ENCODE data around the gene INPP5J. TPM values are rescaled to one million over a fixed set of nuclear protein-coding genes. Genes with fewer than 3 reads are reported as not detected.

The INPP5J gene
- total RNA-seq, 2 donors from 2014 or later: 0.29 to 0.37 TPM

DNA sequence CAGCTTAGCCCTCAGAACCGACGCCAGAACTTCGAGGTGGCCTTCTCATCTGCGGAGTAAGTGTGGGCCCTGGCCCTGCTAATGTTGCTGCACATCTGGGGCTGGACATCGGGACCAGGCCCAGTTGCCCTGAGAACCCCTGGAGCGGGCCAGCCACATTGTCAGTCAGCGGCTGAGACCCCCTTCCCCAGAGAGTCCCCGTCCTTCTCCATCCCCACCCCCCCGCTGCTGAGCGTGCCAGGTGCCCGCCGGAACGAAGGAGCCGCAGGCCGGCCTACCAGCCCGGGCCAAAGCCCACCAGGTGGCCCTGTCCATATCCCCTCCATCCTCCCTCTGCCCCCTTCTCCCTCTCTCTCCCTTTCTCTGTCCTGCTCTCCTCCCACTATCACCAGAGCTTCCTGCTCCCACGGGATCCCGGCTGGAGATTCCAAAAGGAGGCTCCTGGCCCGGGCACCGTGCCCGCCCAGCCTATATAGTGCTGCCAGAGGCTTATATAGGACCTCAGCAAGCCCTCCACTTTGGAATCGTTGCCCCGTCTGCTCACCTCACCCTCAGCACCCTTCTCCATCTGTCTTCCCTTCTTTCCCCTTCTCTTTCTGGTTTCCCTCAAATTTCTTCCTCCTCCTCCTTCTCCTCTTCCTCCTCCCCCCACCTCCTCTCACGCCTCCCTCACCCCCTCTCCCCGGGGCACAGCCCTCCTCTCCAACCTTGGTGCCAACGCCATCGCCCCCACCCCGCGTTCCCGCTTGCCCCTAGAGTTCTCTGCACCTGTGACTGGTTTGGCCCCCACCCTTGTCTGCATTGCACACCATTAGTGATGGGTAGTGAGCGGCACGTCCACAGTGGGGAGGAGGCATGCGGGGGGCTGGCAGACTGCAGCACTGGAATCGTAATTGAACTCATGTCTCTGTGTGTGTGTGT is 22.7 kb upstream of the INPP5J start:
- Mint-ChIP-seq H3K27me3 (ENCODE audit: low read depth) (no peaks in the 10 kb centered on the region), H3K36me3 (ENCODE audit: insufficient read depth in 2 of 2) (peaks cover 0 to 4% of the 10 kb centered on the region in 2 donors), H3K9me3 (no peaks in the 10 kb centered on the region), H3K27ac (no peak overlapping the region), H3K4me1 (ENCODE audit: low read depth) (no peaks in the 10 kb centered on the region), H3K4me3 (no peak overlapping the region)
- no peak for ATAC-seq (replicated peaks in 1 of 2)
- DNase-seq: no peak

DNA sequence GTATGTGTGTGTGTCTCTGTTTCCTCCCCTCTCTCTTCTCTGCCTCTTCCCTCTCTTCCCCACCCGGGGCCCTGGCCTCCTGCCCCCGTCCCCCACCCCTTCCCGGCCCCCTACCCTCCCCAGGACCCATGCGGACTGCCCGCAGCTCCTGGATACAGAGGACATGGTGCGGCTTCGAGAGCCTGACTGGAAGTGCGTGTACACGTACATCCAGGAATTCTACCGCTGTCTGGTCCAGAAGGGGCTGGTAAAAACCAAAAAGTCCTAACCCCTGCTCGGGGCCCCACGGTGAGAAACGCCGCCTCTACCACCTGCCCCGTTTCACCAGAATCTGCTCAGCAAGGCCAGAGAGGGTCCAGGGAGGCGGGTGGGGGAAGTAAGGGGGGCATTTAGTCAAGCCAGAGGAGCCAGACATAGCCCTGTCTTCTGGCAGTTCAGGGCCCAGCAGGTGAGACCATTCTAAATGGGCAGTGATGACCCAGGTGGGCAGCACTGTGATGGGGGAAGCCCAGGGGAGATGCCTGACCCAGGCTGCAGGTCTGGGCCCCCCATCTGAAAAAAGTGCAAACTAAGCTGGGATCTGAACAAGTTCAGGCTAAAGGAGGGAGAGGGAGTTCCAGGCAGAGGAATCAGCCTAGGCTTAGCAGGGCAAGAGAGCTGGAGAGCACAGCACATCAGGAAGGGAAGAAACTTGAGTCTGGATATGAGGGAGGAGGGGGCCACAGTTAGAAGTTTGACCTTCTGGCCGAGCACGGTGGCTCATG is 21.8 kb upstream of the INPP5J start:
- no peaks in the 10 kb centered on the region for H3K27me3 Mint-ChIP-seq (ENCODE audit: low read depth)
- H3K9me3 Mint-ChIP-seq: no peaks in the 10 kb centered on the region
- no peak overlapping the region for H3K4me3 Mint-ChIP-seq

DNA sequence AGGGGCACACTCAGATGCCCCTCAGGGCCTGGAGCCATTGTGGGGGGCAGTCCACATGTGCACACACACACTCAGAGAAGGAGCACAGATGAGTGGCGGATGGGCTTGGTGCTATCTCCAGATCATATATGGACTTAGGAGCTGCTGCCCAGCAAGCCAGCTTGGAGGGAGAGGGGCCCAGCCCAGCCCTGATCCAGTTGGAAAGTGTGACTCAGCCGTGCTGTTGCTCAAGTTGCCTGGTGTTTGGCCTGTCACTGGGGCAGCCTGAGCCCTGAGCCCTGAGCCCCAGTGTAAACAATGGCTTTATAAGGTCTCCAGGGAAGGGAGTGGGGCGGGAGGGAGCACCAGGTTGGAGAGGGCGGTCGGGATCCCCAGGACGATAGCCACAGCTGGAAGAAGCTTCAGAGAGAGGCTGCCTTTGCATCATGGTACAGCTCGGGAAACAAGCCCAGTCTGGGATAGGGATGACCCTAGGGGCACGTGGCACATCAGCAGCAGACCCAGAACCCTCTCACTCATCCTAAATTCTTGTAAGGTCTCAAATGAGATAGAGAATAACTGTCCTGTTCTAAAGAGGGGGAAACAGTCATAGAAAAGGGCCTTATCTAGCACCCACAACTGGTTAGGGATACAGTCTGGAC is 20.2 kb upstream of the INPP5J start:
- H3K27ac Mint-ChIP-seq: no peak overlapping the region
- H3K27me3 Mint-ChIP-seq (ENCODE audit: low read depth): no peaks in the 10 kb centered on the region
- H3K9me3 Mint-ChIP-seq: no peaks in the 10 kb centered on the region
- DNase-seq (no peak), ATAC-seq (replicated peaks in 1 of 2) (no peak)
- H3K4me1 Mint-ChIP-seq (ENCODE audit: low read depth): peaks cover 16% of the 10 kb centered on the region
- H3K4me3 Mint-ChIP-seq: no peak overlapping the region
- H3K36me3 Mint-ChIP-seq (ENCODE audit: insufficient read depth in 2 of 2): peaks cover 0 to 4% of the 10 kb centered on the region in 2 donors

More for the DNA sequence above, 21.8 kb upstream of the INPP5J start:
- ATAC-seq (replicated peaks in 1 of 2) (no peak), DNase-seq (no peak)
- H3K27ac Mint-ChIP-seq: no peak overlapping the region
- peaks cover 0 to 4% of the 10 kb centered on the region in 2 donors for H3K36me3 Mint-ChIP-seq (ENCODE audit: insufficient read depth in 2 of 2)
- peaks cover 1% of the 10 kb centered on the region for H3K4me1 Mint-ChIP-seq (ENCODE audit: low read depth)

DNA sequence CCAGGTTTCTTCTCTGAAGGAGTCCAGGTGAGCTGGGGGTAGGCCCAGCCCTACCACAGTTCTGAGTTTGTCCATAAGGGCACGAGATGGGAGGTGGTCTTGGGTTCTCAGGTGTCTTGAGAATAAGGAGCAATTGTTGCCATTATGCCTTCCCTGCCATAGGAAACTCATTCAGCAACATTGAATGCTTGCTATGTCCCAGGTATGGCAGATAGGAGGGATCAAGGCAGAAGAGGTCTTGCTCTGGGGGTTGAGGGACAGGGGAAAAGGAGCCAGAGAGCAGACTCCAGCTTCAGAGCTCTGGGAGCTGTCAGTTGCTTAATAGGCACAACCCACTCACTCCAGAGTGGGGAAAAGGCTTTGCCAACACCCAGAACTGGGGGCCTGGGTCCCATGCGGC is 19.7 kb upstream of the INPP5J start:
- Mint-ChIP-seq H3K4me3 (no peak overlapping the region), H3K27ac (no peak overlapping the region), H3K9me3 (no peaks in the 10 kb centered on the region), H3K4me1 (ENCODE audit: low read depth) (peaks cover 22% of the 10 kb centered on the region), H3K36me3 (ENCODE audit: insufficient read depth in 2 of 2) (peaks cover 0 to 4% of the 10 kb centered on the region in 2 donors), H3K27me3 (ENCODE audit: low read depth) (no peaks in the 10 kb centered on the region)
- DNase-seq (no peak), ATAC-seq (replicated peaks in 1 of 2) (no peak)

DNA sequence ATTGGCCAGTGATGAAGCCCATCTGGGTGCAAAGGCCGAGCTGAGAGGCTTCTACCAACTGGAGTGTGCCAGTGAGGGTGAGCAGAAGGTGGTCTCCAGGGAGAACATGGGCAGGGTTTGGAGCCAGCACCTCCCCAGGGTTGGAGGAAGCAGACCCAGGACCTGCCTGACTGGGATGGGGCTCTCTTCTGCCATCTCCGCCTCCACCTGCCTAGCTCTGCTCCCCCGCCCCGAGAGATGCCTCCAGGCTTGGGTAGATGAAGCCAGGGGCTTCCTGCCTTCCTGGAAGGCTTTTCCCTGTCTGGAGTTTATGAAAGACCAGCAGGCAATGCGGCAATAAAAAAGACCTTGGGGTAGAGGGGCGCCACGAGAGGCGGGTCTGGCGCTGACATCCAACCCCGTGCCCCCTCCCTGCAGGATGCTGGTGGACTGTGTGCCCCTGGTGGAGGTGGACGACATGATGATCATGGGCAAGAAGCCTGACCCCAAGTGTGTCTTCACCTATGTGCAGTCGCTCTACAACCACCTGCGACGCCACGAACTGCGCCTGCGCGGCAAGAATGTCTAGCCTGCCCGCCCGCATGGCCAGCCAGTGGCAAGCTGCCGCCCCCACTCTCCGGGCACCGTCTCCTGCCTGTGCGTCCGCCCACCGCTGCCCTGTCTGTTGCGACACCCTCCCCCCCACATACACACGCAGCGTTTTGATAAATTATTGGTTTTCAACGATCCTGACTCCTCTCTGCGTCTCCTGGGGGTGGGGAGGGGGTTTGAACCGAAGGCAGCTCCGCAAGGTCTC is 18.7 kb upstream of the INPP5J start:
- no peak overlapping the region for H3K27ac Mint-ChIP-seq
- DNase-seq: no peak
- no peaks in the 10 kb centered on the region for H3K27me3 Mint-ChIP-seq (ENCODE audit: low read depth)
- H3K4me1 Mint-ChIP-seq (ENCODE audit: low read depth): peaks cover 23% of the 10 kb centered on the region
- H3K9me3 Mint-ChIP-seq: no peaks in the 10 kb centered on the region
- no peak for ATAC-seq (replicated peaks in 1 of 2)
- H3K36me3 Mint-ChIP-seq (ENCODE audit: insufficient read depth in 2 of 2): peaks cover 0 to 4% of the 10 kb centered on the region in 2 donors
- H3K4me3 Mint-ChIP-seq: no peak overlapping the region

GRCh38 chr22:31104869-31105268 is 17.9 kb upstream of the INPP5J start:
- no peaks in the 10 kb centered on the region for H3K9me3 Mint-ChIP-seq
- no peak overlapping the region for H3K27ac Mint-ChIP-seq
- ATAC-seq (replicated peaks in 1 of 2): no peak
- DNase-seq: no peak
- no peak overlapping the region for H3K4me3 Mint-ChIP-seq
- peaks cover 0 to 4% of the 10 kb centered on the region in 2 donors for H3K36me3 Mint-ChIP-seq (ENCODE audit: insufficient read depth in 2 of 2)
- peaks cover 23% of the 10 kb centered on the region for H3K4me1 Mint-ChIP-seq (ENCODE audit: low read depth)
- no peaks in the 10 kb centered on the region for H3K27me3 Mint-ChIP-seq (ENCODE audit: low read depth)

DNA sequence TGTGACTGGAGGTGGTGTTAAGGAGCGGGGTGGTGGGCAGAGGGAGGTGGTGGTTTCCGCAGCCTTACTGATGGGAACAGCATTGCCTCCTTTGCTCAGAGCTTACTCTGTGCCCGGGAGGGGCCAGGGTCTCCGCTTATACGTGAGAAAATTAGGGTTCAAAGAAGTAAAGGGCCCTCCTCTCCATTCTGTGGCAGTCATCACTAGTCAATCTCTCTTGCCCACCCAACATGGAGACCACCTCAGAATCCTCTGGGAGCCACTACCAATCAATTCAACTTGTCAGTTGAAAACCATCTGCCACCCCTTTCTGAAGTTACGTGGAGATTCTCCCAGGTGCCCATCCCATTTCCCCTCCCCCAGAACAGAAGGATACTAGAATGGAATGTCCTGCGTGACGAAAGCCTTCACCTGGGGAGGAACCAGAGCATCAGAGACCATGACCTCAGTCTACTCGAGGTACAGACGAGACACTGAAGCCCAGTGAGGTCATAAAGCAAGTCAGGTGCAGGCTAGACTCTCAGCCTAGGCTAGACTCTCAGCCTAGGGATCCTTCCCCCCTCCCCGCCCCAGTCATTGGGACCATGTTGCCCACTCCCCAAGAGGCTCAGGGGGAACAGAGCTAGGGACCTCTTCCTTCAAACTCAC is 17.4 kb upstream of the INPP5J start:
- Mint-ChIP-seq H3K4me1 (ENCODE audit: low read depth) (peaks cover 23% of the 10 kb centered on the region), H3K9me3 (no peaks in the 10 kb centered on the region), H3K4me3 (no peak overlapping the region)

GRCh38 chr22:31106001-31106571 is 16.7 kb upstream of the INPP5J start:
- H3K27me3 Mint-ChIP-seq (ENCODE audit: low read depth): no peaks in the 10 kb centered on the region
- H3K4me3 Mint-ChIP-seq: peak overlapping the region; percentile 95 to 99
- H3K36me3 Mint-ChIP-seq (ENCODE audit: insufficient read depth in 2 of 2): peaks cover 0 to 4% of the 10 kb centered on the region in 2 donors
- no peaks in the 10 kb centered on the region for H3K9me3 Mint-ChIP-seq
- DNase-seq (no peak), ATAC-seq (replicated peaks in 1 of 2) (no peak)
- peaks cover 23% of the 10 kb centered on the region for H3K4me1 Mint-ChIP-seq (ENCODE audit: low read depth)
- H3K27ac Mint-ChIP-seq: no peak overlapping the region

More for the DNA sequence above, 17.4 kb upstream of the INPP5J start:
- H3K36me3 Mint-ChIP-seq (ENCODE audit: insufficient read depth in 2 of 2): peaks cover 0 to 4% of the 10 kb centered on the region in 2 donors
- H3K27ac Mint-ChIP-seq: no peak overlapping the region
- DNase-seq: no peak
- no peaks in the 10 kb centered on the region for H3K27me3 Mint-ChIP-seq (ENCODE audit: low read depth)
- ATAC-seq (replicated peaks in 1 of 2): no peak

DNA sequence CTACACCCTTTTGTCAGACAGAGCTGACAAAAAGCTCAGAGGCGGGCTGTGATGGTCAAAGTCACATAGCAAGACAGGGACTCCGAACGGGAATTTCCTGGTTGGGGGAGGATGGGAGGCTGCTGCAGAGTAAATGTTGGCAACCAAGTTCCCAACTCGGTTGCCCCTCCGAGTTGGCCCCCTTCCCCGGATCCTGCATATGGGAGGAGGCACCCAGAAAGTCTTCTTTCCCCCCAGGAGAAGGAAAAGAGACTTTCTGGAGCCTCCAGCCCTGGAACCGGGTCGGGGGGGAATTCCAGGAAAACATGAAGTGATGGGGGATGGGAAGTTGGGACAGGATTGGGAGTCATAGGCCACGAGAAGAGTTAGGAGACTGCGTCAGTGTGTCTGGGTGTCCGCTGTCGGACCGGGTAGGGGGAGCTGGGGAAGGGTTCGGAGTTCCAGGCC is 16.0 kb upstream of the INPP5J start:
- Mint-ChIP-seq H3K9me3 (no peaks in the 10 kb centered on the region), H3K4me1 (ENCODE audit: low read depth) (peaks cover 23% of the 10 kb centered on the region), H3K27me3 (ENCODE audit: low read depth) (no peaks in the 10 kb centered on the region), H3K27ac (peak overlapping the region; percentile 88), H3K4me3 (peak overlapping the region; percentile 95 to 99), H3K36me3 (ENCODE audit: insufficient read depth in 2 of 2) (peaks cover 0 to 2% of the 10 kb centered on the region in 2 donors)
- DNase-seq (no peak), ATAC-seq (replicated peaks in 1 of 2) (no peak)

- DNase-seq: peak; percentile 89 to 91
- ATAC-seq (replicated peaks in 1 of 2): peak; percentile 94 to 96
- no peaks in the 10 kb centered on the region for H3K36me3 Mint-ChIP-seq (ENCODE audit: insufficient read depth in 2 of 2)
- H3K4me3 Mint-ChIP-seq: peak within 1 kb of the TSS; percentile 95 to 99
- H3K4me1 Mint-ChIP-seq (ENCODE audit: low read depth): peaks cover 23% of the 10 kb centered on the region
- no peaks in the 10 kb centered on the region for H3K9me3 Mint-ChIP-seq
- no peaks in the 10 kb centered on the region for H3K27me3 Mint-ChIP-seq (ENCODE audit: low read depth)
- peak within 1 kb of the TSS; percentile 88 for H3K27ac Mint-ChIP-seq
These were observed 15.4 kb upstream of the INPP5J start, which contains the start of gene SELENOM for GRCh38 chr22:31107178-31107893. TSS of gene SELENOM (minus strand) at chr22:31107568. CDS start at chr22:31107505, 63 bp downstream.

DNA sequence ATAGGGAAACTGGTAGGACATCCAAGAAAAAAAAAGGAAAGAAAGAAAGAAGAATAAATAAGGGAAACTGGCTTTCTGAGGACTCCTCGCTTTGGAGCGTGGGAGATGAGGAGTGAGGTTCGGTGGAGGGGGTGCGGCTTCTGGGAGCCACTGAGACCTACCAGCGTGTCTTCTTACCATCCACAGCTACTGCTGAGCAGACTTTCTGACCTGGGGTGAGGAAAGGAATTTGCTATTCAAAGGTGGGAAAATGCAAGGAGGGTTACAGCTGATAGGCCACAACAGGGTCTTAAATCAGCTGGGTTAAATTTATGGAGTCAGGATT is 14.9 kb upstream of the INPP5J start:
- no peaks in the 10 kb centered on the region for H3K27me3 Mint-ChIP-seq (ENCODE audit: low read depth)
- DNase-seq (no peak), ATAC-seq (replicated peaks in 1 of 2) (peak; percentile 21 to 28)
- no peaks in the 10 kb centered on the region for H3K36me3 Mint-ChIP-seq (ENCODE audit: insufficient read depth in 2 of 2)
- H3K4me1 Mint-ChIP-seq (ENCODE audit: low read depth): peaks cover 23% of the 10 kb centered on the region
- peak overlapping the region; percentile 95 to 99 for H3K4me3 Mint-ChIP-seq
- H3K9me3 Mint-ChIP-seq: peaks cover 0 to 2% of the 10 kb centered on the region in 2 donors
- H3K27ac Mint-ChIP-seq: peak overlapping the region; percentile 31
